Neural crest cell (in vitro differentiated cells): ENCODE results near the gene NPM1. TPM values are rescaled to one million over a fixed set of nuclear protein-coding genes. Genes with fewer than 3 reads are reported as not detected.
A peak's percentile ranks its signal among the peaks of the same experiment; 100 is the strongest.

Experiments used
- DNase-seq: peaks from one replicate; pipeline ENCODE4 v3.0.0; 2021; ENCODE audit warnings: low read depth, mixed read lengths, low spot score
- H3K27ac Mint-ChIP-seq: one replicate; pipeline ENCODE4 v1.8.0; 2021; ENCODE audit warnings: mild to moderate bottlenecking, mixed read lengths; ENCODE audit not compliant: unreplicated experiment
- H3K27me3 Mint-ChIP-seq: 2 replicates; pipeline ENCODE4 v1.8.0; 2021; ENCODE audit warnings: low read depth, mild to moderate bottlenecking, mixed read lengths
- H3K36me3 Mint-ChIP-seq: 2 replicates; pipeline ENCODE4 v1.8.0; 2021; ENCODE audit warnings: low read depth, mild to moderate bottlenecking, mixed read lengths
- H3K4me1 Mint-ChIP-seq: 2 replicates; pipeline ENCODE4 v1.8.0; 2021; ENCODE audit warnings: mixed read lengths
- H3K4me3 Mint-ChIP-seq: one replicate; pipeline ENCODE4 v1.8.0; 2021; ENCODE audit warnings: mild to moderate bottlenecking, mixed read lengths
- H3K9me3 Mint-ChIP-seq: 2 replicates; pipeline ENCODE4 v1.8.0; 2021; ENCODE audit warnings: mixed read lengths
- CTCF ChIP-seq: fragments of 200-600 bp; sonication (generic); conservative IDR thresholded peaks from 2 replicates; pipeline ENCODE4 v1.5.0; 2021; ENCODE audit warnings: antibody characterized with exemption, mild to moderate bottlenecking
- total RNA-seq: library from RNA; stranded (reverse); gene quantifications from 2 replicates; pipeline ENCODE4 v1.2.1, GENCODE V29; 2021

The NPM1 gene
- total RNA-seq, 1 donor from 2014 or later = 2,514 TPM

- Mint-ChIP-seq H3K27ac (peak overlapping the region; percentile 4), H3K9me3 (no peaks in the 10 kb centered on the region), H3K4me3 (no peak overlapping the region)
Measured at GRCh38 chr5:171434874-171435273, 47.2 kb downstream of the NPM1 start.

GRCh38 chr5:171435908-171436307 lies 48.3 kb downstream of the NPM1 start:
- no peak overlapping the region for H3K4me3 Mint-ChIP-seq
- no peak overlapping the region for H3K27ac Mint-ChIP-seq
- H3K36me3 Mint-ChIP-seq = no peaks in the 10 kb centered on the region
- no peak for DNase-seq
- no peaks in the 10 kb centered on the region for H3K9me3 Mint-ChIP-seq
- peaks cover 13% of the 10 kb centered on the region for H3K4me1 Mint-ChIP-seq
- no peaks in the 10 kb centered on the region for H3K27me3 Mint-ChIP-seq
- no peak for TF ChIP-seq CTCF

More at GRCh38 chr5:171434874-171435273, 47.2 kb downstream of the NPM1 start:
- no peaks in the 10 kb centered on the region for H3K27me3 Mint-ChIP-seq
- DNase-seq = no peak
- H3K36me3 Mint-ChIP-seq = no peaks in the 10 kb centered on the region
- TF ChIP-seq CTCF = no peak
- H3K4me1 Mint-ChIP-seq = peaks cover 13% of the 10 kb centered on the region

- Mint-ChIP-seq H3K4me1 (peaks cover 13% of the 10 kb centered on the region), H3K27ac (no peak overlapping the region), H3K36me3 (no peaks in the 10 kb centered on the region), H3K27me3 (no peaks in the 10 kb centered on the region), H3K4me3 (no peak overlapping the region), H3K9me3 (no peaks in the 10 kb centered on the region)
- no peak for TF ChIP-seq CTCF
- no peak for DNase-seq
Measured at GRCh38 chr5:171436804-171437285, 49.2 kb downstream of the NPM1 start.

- Mint-ChIP-seq H3K9me3 (no peaks in the 10 kb centered on the region), H3K27ac (no peak overlapping the region), H3K27me3 (no peaks in the 10 kb centered on the region), H3K4me1 (peaks cover 13% of the 10 kb centered on the region), H3K4me3 (no peak overlapping the region), H3K36me3 (no peaks in the 10 kb centered on the region)
- no peak for DNase-seq
- no peak for TF ChIP-seq CTCF
Measured at GRCh38 chr5:171437286-171437821, 49.7 kb downstream of the NPM1 start.

GRCh38 chr5:171438738-171439137 lies 51.1 kb downstream of the NPM1 start:
- no peak overlapping the region for H3K27ac Mint-ChIP-seq

More at GRCh38 chr5:171438738-171439137, 51.1 kb downstream of the NPM1 start:
- no peak for TF ChIP-seq CTCF
- no peak overlapping the region for H3K4me3 Mint-ChIP-seq
- H3K36me3 Mint-ChIP-seq = no peaks in the 10 kb centered on the region
- no peaks in the 10 kb centered on the region for H3K9me3 Mint-ChIP-seq
- DNase-seq = no peak
- H3K4me1 Mint-ChIP-seq = peaks cover under 1% of the 10 kb centered on the region
- no peaks in the 10 kb centered on the region for H3K27me3 Mint-ChIP-seq
